Measurements from ENCODE around the gene UNC119B.
"Not testable (repeated sequence)": the region's sequence is repeated elsewhere in the genome, so short reads cannot be mapped to it uniquely, and the experiment has no call there.

UNC119B gene

DNA sequence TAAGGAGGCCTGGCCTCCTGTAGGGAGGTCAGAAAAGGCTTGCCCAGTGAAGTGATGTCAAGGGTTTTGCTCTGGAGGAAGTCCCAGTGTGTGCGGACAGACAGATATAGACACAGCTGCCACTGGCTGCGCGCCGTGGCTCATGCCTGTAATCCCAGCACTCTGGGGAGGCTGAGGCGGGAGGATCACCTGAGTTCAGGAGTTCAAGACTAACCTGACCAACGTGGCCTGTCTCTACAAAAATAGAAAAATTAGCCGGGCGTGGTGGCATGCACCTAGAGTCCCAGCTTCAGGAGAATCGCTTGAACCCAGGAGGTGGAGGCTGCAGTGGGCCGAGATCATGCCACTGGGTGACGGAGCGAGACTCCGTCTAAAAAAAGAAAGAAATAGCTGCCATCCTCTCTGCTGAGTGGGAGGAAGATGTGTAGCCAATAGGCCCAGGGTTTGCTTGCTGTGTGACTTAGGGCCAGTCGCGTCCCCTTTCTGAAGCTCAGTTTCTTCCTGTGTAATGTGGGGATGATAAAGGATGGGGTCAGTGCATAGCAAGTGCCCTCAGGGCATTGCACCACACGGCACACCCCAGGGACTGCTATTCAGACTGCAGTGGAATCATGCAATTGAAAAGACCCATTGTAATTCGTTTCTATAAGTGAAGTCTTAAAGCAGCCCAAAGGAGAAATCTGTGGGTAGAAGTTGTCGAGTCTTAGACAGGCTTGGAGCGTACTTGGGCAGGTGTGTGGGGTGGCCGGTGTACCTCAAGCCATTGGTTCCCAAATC, 42.0 kb upstream of the UNC119B start:
- DNase-seq (ENCODE audit: extremely low spot score): no peak
- POLR2A ChIA-PET: no interaction called here
- TF ChIP-seq, protein P1, sequence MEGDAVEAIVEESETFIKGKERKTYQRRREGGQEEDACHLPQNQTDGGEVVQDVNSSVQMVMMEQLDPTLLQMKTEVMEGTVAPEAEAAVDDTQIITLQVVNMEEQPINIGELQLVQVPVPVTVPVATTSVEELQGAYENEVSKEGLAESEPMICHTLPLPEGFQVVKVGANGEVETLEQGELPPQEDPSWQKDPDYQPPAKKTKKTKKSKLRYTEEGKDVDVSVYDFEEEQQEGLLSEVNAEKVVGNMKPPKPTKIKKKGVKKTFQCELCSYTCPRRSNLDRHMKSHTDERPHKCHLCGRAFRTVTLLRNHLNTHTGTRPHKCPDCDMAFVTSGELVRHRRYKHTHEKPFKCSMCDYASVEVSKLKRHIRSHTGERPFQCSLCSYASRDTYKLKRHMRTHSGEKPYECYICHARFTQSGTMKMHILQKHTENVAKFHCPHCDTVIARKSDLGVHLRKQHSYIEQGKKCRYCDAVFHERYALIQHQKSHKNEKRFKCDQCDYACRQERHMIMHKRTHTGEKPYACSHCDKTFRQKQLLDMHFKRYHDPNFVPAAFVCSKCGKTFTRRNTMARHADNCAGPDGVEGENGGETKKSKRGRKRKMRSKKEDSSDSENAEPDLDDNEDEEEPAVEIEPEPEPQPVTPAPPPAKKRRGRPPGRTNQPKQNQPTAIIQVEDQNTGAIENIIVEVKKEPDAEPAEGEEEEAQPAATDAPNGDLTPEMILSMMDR (IDR thresholded peaks at IDR 0.05; ENCODE audit: control extremely low read depth, extremely low read depth, low read depth, missing control alignments): no peak
- CTCF ChIA-PET: interaction anchor here (0.6 to 8.6 kb wide), 6 partner anchors 13 to 85 kb away, joined by 3 to 96 read pairs (median 7); no protein-coding TSS in a partner anchor

DNA sequence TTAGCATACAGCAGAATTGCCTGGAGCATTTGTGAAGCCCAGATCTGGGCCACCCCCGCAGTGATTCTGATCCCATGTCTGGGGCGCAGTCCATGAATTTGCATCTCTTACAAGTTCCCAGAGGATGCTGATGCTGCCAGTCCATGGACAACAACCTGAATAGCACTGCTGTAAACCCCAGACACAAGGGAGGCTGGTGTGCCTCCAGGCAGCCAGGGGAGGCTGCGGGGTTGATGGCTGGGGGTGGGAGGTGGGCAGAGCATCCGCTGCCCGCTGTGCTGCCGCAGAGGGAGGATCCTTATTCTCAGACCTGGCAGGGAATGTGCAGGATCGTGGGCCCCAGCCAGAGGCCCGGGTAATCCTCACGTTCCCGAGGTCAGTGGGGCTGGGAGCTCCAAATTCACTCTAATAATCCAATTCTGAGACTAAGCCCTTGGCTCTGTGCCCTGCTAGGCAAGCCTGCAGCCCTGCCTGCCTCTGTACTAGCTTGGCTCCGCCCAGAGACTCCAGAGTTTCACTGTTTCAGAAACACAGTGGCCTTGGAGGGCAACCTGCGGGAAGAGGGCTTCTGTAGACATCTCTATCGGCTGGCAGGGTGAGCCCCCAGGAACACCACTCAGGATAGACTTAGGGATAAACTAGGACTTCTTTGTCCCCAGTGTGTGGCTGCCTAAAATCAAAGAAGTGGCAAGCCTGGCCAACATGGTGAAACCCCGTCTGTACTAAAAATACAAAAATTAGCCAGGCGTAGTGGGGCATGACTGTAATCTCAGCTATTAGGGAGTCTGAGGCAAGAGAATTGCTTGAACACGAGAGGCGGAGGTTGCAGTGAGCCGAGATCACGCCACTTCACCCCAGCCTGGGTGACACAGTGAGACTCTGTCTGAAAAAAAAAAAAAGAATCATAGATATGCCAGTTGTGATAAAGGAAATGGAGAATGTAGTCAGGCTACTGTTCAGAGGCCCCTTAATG, 41.1 kb upstream of the UNC119B start:
- ChIA-PET POLR2A (no interaction called here), CTCF (interaction anchor here (0.6 to 8.6 kb wide), 9 partner anchors 8 to 86 kb away, joined by 3 to 96 read pairs (median 3); no protein-coding TSS in a partner anchor)
- TF ChIP-seq, protein P1 (IDR thresholded peaks at IDR 0.05; ENCODE audit: control extremely low read depth, extremely low read depth, low read depth, missing control alignments): no peak
- no peak for DNase-seq (ENCODE audit: extremely low spot score)

DNA sequence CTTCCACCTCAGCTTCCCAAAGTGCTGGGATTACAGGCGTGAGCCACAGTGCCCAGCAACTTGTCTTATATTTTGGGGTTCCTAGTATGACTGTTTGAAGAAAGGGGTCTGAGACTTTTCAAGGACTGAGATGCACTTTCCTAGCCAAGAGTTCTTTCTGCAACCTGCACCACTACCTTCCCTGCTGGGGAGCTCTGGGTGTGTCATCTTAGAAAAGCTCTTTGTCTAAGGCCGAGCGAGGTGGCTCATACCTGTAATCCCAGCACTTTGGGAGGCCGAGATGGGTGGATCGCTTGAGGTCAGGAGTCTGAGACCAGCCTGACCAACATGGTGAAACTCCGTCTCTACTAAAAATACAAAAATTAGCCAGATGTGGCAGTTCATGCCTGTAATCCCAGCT, 40.0 kb upstream of the UNC119B start:
- POLR2A ChIA-PET; DNase-seq (ENCODE audit: extremely low spot score): not testable (repeated sequence)
- CTCF ChIA-PET: interaction anchor here (0.9 to 8.6 kb wide), 9 partner anchors 8 to 25 kb away, joined by 3 to 96 read pairs (median 3); partner anchors contain the start of gene MLEC

DNA sequence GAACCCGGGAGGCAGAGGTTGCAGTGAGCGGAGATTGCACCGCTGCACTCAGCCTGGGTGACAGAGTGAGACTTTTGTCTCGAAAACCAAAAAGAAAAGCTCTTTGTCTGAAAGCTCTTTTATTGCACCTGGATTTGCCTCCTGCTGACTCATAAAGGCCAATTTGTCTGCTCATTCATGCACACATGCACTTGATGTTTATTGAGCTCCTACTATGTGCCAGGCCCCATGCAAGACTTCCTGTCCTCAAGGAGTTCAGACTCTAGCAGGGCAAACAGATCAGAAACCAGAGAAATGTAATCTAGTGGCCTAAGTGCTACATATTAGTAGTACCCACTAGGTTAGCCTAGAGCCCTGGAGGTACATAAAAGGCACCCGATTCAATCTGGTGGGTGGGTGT, 39.6 kb upstream of the UNC119B start:
- TF ChIP-seq, protein P1 (IDR thresholded peaks at IDR 0.05; ENCODE audit: control extremely low read depth, extremely low read depth, low read depth, missing control alignments): no peak
- ChIA-PET CTCF (interaction anchor here (0.9 to 8.6 kb wide), 8 partner anchors 9 to 24 kb away, joined by 3 to 96 read pairs (median 3); partner anchors contain the start of gene MLEC), POLR2A (no interaction called here)
- DNase-seq (ENCODE audit: extremely low spot score): no peak

DNA sequence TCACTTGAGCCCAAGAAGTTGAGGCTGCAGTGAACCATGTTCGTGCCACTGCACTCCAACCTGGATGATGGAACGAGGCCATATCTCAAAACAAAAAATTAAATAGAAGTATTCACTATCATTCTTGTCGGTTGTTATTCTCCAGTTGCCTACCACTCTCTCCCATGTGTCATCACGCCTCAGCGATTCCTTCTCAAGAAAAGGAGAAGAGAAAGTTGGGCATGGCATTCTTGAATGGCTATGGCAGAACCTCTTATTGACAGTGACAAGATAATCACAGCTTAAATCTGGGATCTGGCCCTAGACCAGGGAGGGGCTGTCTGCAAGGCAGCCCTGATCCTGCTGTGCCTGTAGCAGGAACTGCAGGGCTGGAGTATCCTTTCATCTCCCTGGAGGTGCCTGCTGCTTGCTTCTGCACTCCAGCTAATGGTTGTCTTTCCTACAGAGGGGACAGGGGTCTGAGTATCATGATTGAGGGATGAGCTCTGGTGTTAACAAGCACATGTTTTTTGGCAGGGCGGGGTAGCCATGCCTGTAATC, 36.1 kb upstream of the UNC119B start:
- CTCF ChIA-PET: interaction anchor here (1.3 to 8.6 kb wide), 2 partner anchors 12 to 26 kb away, joined by 3 to 96 read pairs; partner anchors contain the start of gene MLEC
- TF ChIP-seq, protein P1 (IDR thresholded peaks at IDR 0.05; ENCODE audit: control extremely low read depth, extremely low read depth, low read depth, missing control alignments): no peak
- POLR2A ChIA-PET: no interaction called here
- DNase-seq (ENCODE audit: extremely low spot score): no peak

DNA sequence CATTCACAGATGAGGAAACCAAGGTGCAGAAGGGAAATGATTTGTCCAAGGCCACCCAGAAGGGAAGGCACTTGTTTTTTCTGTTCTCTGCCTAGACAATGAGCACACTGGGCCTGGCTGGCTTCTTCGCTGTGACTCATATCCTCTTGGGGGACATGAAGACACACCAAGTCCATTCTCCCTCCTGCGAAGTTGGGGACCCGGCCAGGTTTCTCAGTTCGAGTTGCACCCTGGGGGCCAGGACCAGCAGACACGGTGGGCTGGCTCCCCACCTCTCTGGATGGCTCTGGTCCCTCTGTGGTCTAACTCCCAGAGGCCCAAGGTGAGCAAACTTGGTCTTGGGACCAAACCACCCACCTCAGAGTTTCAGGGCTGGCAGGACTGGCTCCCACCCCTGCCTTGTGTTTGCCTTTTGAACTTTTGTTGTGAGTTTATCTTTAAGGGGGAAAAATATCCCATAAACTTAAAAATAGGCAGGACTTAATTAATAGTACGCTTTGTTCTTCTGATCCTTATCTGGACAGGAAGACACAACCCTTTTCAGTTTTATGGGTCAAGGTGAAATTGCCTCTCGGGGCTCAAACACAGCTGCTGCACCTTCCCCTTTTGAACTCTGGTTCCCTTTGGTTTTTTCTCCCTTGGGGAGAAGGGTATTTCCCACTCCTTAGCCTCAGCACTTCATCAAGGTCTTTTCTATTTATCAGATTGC, 32.3 kb upstream of the UNC119B start:
- TF ChIP-seq, protein P1 (IDR thresholded peaks at IDR 0.05; ENCODE audit: control extremely low read depth, extremely low read depth, low read depth, missing control alignments): no peak
- DNase-seq (ENCODE audit: extremely low spot score): peak; percentile 64
- ChIA-PET POLR2A (no interaction called here), CTCF (interaction anchor here (0.8 to 3.8 kb wide), 6 partner anchors 8 to 294 kb away, joined by 3 to 44 read pairs (median 4); no protein-coding TSS in a partner anchor)
